GM13976 (cell line): ENCODE data around the gene CXXC5.
"Not testable (repeated sequence)": the region's sequence is repeated elsewhere in the genome, so short reads cannot be mapped to it uniquely, and the experiment has no call there.

Source experiments
- DNase-seq: peaks from one replicate; pipeline ENCODE4 v3.0.0; 2012; ENCODE audit warnings: low spot score
- in situ Hi-C: fragments of 300-500 bp; cut with MboI; formaldehyde crosslinking; loops from one replicate; pipeline ENCODE4 v1.12.0; 2022; ENCODE audit warnings: low sequenced_read_pairs, mixed read lengths, inconsistent platforms; ENCODE audit not compliant: unreplicated experiment
- TF ChIP-seq, protein P1 (sequence below): IDR thresholded peaks from 2 replicates; pipeline ENCODE4 v1.5.1; 2012; ENCODE audit warnings: borderline replicate concordance, mild to moderate bottlenecking; ENCODE audit not compliant: insufficient read depth; ENCODE audit errors: extremely low read depth, missing control alignments, control extremely low read depth

Gene CXXC5

DNA sequence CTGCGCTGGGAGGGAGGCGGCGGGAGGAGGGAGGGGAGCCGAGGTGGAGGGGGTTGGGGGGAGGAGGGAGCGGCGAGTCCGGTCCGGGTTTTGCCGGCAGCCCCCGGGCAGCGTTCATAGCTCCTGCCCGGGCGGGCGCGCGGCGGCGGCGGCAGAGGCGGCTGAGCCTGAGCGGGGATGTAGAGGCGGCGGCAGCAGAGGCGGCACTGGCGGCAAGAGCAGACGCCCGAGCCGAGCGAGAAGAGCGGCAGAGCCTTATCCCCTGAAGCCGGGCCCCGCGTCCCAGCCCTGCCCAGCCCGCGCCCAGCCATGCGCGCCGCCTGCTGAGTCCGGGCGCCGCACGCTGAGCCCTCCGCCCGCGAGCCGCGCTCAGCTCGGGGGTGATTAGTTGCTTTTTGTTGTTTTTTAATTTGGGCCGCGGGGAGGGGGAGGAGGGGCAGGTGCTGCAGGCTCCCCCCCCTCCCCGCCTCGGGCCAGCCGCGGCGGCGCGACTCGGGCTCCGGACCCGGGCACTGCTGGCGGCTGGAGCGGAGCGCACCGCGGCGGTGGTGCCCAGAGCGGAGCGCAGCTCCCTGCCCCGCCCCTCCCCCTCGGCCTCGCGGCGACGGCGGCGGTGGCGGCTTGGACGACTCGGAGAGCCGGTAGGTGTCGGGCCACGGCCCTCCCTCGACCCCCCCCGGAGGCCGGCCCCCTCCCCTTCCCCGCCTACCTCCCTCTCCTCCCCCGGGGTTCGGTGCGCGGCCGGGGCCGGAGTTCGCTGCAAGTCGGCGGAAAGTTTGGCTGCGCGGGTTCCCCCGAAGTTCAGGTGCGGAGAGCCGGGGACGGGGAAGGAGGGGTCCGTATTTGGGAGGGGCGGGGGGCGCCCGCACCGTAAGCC, at the start of gene CXXC5:
TSS of gene CXXC5 (plus strand) at position 145 of the 877 bp plus-strand sequence. CDS start 32,175 bp downstream, outside the sequence.
- DNase-seq: peak; percentile 90
- TF ChIP-seq, protein P1, sequence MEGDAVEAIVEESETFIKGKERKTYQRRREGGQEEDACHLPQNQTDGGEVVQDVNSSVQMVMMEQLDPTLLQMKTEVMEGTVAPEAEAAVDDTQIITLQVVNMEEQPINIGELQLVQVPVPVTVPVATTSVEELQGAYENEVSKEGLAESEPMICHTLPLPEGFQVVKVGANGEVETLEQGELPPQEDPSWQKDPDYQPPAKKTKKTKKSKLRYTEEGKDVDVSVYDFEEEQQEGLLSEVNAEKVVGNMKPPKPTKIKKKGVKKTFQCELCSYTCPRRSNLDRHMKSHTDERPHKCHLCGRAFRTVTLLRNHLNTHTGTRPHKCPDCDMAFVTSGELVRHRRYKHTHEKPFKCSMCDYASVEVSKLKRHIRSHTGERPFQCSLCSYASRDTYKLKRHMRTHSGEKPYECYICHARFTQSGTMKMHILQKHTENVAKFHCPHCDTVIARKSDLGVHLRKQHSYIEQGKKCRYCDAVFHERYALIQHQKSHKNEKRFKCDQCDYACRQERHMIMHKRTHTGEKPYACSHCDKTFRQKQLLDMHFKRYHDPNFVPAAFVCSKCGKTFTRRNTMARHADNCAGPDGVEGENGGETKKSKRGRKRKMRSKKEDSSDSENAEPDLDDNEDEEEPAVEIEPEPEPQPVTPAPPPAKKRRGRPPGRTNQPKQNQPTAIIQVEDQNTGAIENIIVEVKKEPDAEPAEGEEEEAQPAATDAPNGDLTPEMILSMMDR: no peak
- in situ Hi-C loops: no loop called here

GRCh38 chr5:139598601-139598965, 49.6 kb upstream of the CXXC5 start:
- DNase-seq, in situ Hi-C loops: not testable (repeated sequence)

DNA sequence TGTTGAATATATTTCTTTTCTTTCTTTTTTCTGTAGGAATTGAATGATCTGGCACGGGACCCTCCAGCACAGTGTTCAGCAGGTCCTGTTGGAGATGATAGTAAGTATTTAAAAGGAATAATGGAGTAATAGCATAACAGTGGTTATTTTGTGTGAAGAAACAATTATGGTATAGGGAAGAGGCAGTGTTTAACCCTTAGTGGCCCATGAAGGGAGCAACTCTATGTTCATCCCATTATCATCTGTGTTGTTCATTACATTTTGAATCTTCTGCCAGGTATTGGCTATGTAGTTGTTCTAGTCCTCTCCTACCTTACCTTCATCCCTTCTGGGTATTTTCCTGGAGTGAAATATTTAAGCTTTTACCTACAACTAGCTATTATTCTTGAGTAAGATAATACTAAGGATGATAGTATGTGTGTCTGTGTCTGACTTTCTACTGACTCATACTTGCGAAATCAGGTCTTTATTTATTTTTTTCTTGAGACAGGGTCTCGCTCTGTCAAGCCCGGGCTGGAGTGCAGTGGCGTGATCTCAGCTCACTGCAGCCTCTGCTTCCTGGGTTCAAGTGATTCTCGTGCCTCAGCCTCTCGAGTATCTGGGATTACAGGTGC, 47.7 kb upstream of the CXXC5 start:
- TF ChIP-seq, protein P1: no peak
- no peak for DNase-seq
- in situ Hi-C loops: no loop called here

DNA sequence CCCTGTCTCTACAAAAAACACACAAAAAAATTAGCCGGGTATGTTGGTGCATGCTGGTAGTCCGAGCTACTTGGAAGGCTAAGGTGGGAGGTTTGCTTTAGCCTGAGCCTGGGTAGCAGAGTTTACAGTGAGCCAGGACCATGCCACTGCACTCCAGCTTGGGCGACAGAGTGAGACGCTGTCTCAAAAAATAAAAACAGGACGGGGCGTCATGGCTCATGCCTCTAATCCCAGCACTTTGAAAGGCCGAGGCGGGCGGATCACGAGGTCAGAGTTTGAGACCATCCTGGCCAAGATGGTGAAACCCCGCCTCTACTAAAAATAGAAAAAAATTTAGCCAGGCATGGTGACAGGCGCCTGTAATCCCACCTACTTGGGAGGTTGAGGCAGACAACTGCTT, 46.7 kb upstream of the CXXC5 start:
- in situ Hi-C loops: no loop called here
- TF ChIP-seq, protein P1: no peak
- no peak for DNase-seq

GRCh38 chr5:139601948-139602347, 46.2 kb upstream of the CXXC5 start:
- in situ Hi-C loops: not testable (repeated sequence)

GRCh38 chr5:139605887-139606286, 42.3 kb upstream of the CXXC5 start:
- in situ Hi-C loops: no loop called here
- TF ChIP-seq, protein P1: no peak
- DNase-seq: no peak

More at GRCh38 chr5:139601948-139602347, 46.2 kb upstream of the CXXC5 start:
- DNase-seq: not testable (repeated sequence)

GRCh38 chr5:139611703-139612584, 36.2 kb upstream of the CXXC5 start:
- TF ChIP-seq, protein P1: no peak
- no peak for DNase-seq
- in situ Hi-C loops: no loop called here
